GM12878 (cell line): ENCODE measurements around the gene PSMB4. TPM values are rescaled to one million over a fixed set of nuclear protein-coding genes. Genes with fewer than 3 reads are reported as not detected.
A peak's percentile ranks its signal among the peaks of the same experiment; 100 is the strongest.

Experiments used
- GATAD2B ChIP-seq: fragments of 450-650 bp; conservative IDR thresholded peaks from 2 replicates; pipeline ENCODE4 v1.6.1; 2017; ENCODE audit warnings: low read depth, mild to moderate bottlenecking, moderate library complexity
- IKZF2 ChIP-seq, 2 experiments: fragments of 450-650 bp; IDR thresholded peaks; 2 replicates each; pipeline ENCODE4 v1.6.1; 2017; ENCODE audit warnings: mild to moderate bottlenecking in 2 of 2, moderate library complexity in 2 of 2
- MTA2 ChIP-seq: fragments of 450-650 bp; IDR thresholded peaks from 2 replicates; pipeline ENCODE4 v1.6.1; 2016; ENCODE audit warnings: low read depth, mild to moderate bottlenecking, moderate library complexity
- NFIC ChIP-seq: IDR thresholded peaks from 2 replicates; pipeline ENCODE4 v1.6.1; 2012; ENCODE audit warnings: low read depth, mild to moderate bottlenecking, inconsistent platforms, low read length, moderate library complexity
- NR2F1 ChIP-seq: fragments of 450-650 bp; conservative IDR thresholded peaks from 2 replicates; pipeline ENCODE4 v1.6.1; 2017; ENCODE audit warnings: mild to moderate bottlenecking
- RAD21 ChIP-seq: IDR thresholded peaks from 2 replicates; pipeline ENCODE4 v1.6.1; 2011; ENCODE audit warnings: mild to moderate bottlenecking, low read depth, low read length, moderate library complexity; ENCODE audit not compliant: insufficient read depth
- SKIL ChIP-seq: fragments of 450-650 bp; IDR thresholded peaks from 2 replicates; pipeline ENCODE4 v1.6.1; 2017; ENCODE audit warnings: mild to moderate bottlenecking, low read depth, inconsistent platforms; ENCODE audit not compliant: poor library complexity, severe bottlenecking
- TCF7 ChIP-seq: IDR thresholded peaks from 2 replicates; pipeline ENCODE4 v1.6.1; 2014; ENCODE audit warnings: antibody characterized with exemption, borderline replicate concordance
- ZNF592 ChIP-seq: fragments of 450-650 bp; IDR thresholded peaks from 2 replicates; pipeline ENCODE4 v1.6.1; 2017; ENCODE audit warnings: mild to moderate bottlenecking, moderate library complexity
- polyA plus RNA-seq, 11 experiments: library from polyadenylated mRNA; depleted of rRNA in 4 of 11; unstranded in 6 of 11; stranded (reverse) in 5 of 11; fragments of >200 nt; fragmentation: Nextera tagmentation in 4 of 11; fragmentation: Illumina TruSeq in 1 of 11; extraction: Ambion mirVana in 4 of 11; extraction: Trizol in 1 of 11; gene quantifications; 1 replicate in 1 of 11; 2 replicates in 10 of 11; pipeline versions ENCODE4 v1.2.1 to v1.2.3, GENCODE V29; 2011 to 2016; ENCODE audit warnings: inconsistent platforms in 2 of 11, missing spikeins in 2 of 11, low read depth in 1 of 11
- total RNA-seq, 4 experiments: library from RNA; depleted of rRNA in 3 of 4; stranded (reverse); fragments of >200 nt in 3 of 4; fragmentation: Illumina TruSeq in 1 of 4; extraction: Trizol in 1 of 4; gene quantifications; 2 replicates each; pipeline versions ENCODE4 v1.2.1 to v1.2.3, GENCODE V29; 2013 to 2021

The PSMB4 gene
- total and polyA plus RNA-seq, 10 of the 15 experiments (the other 5 are each of a cell fraction or from before 2014, with no cell fraction given) = 278 to 610 (median 421) TPM

- TF ChIP-seq ZNF592 (no peak), IKZF2 (IDR thresholded peaks at IDR 0.05) (0 out of 4 replicates have a peak, but pooled peaks of 1 of the 2 experiments have one; percentile 9), NFIC (peak; percentile 34; the same call in 1 of the 2 replicates), GATAD2B (no peak), RAD21 (peak; percentile 79), SKIL (peak; percentile 19), TCF7 (peak; percentile 68), NR2F1 (peak; percentile 54; the same call in 1 of the 2 replicates), MTA2 (peak; percentile 79)
Observed at GRCh38 chr1:151443846-151444782, 44.7 kb downstream of the PSMB4 start (continued).
